IMR-90 (cell line): ENCODE results near the gene CLDN22. TPM values are rescaled to one million over a fixed set of nuclear protein-coding genes. Genes with fewer than 3 reads are reported as not detected.

ENCODE experiments used
- ATAC-seq: fragments of 200-7000 bp; cut with Tn5 transposase; 2 replicates; pipeline ENCODE4 v1.9.1; 2020; ENCODE audit warnings: low read depth, mild to moderate bottlenecking, moderate library complexity
- BruUV-seq: library from RNA; stranded (reverse); fragments of 400-500 nt; replicated peaks from 2 replicates; lab custom pipeline; 2021; lab: Mats Ljungman, UMichigan
- CTCF ChIA-PET: fragments of 300-600 bp; formaldehyde crosslinking; extraction: SDS; loops from one replicate; lab custom pipeline; 2021; ENCODE audit warnings: antibody characterized with exemption; lab: Yijun Ruan, JAX
- POLR2A ChIA-PET: fragments of 300-600 bp; sonication (Branson Sonifier 250); formaldehyde crosslinking; loops from one replicate; lab custom pipeline; 2022; ENCODE audit warnings: antibody characterized with exemption; ENCODE audit not compliant: unreplicated experiment; lab: Charles Lee
- DNase-seq: peaks from one replicate; pipeline ENCODE4 v3.0.0; 2013
- H2AFZ ChIP-seq: replicated peaks from 2 replicates; pipeline ENCODE3; 2013; ENCODE audit warnings: low read length, mild to moderate bottlenecking; ENCODE audit not compliant: poor library complexity
- H2AK5ac ChIP-seq: 2 replicates; pipeline ENCODE4 v1.6.1; 2013; ENCODE audit warnings: low read depth, low read length, inconsistent platforms
- H2AK9ac ChIP-seq: replicated peaks from 2 replicates; pipeline ENCODE3; 2013; ENCODE audit warnings: mild to moderate bottlenecking, low read depth, low read length, moderate library complexity; ENCODE audit not compliant: poor library complexity
- H2BK120ac ChIP-seq: 2 replicates; pipeline ENCODE4 v1.6.1; 2013; ENCODE audit warnings: low read depth, low read length, inconsistent platforms
- H2BK15ac ChIP-seq: 3 replicates; pipeline ENCODE4 v1.6.1; 2013; ENCODE audit warnings: low read depth, low read length, inconsistent platforms
- H2BK20ac ChIP-seq: 2 replicates; pipeline ENCODE4 v1.6.1; 2013; ENCODE audit warnings: low read depth, mild to moderate bottlenecking, inconsistent platforms, low read length, moderate library complexity
- H2BK5ac ChIP-seq: 2 replicates; pipeline ENCODE4 v1.6.1; 2013; ENCODE audit warnings: mild to moderate bottlenecking, low read depth, low read length, inconsistent platforms; ENCODE audit not compliant: poor library complexity, severe bottlenecking
- H3K14ac ChIP-seq: replicated peaks from 2 replicates; pipeline ENCODE4 v1.6.1; 2013; ENCODE audit warnings: low read depth, low read length, inconsistent platforms
- H3K18ac ChIP-seq: 2 replicates; pipeline ENCODE4 v1.6.1; 2013; ENCODE audit warnings: low read depth, low read length, control low read depth
- H3K23ac ChIP-seq: 2 replicates; pipeline ENCODE4 v1.6.1; 2013; ENCODE audit warnings: low read depth, low read length, inconsistent platforms
- H3K27ac ChIP-seq: 2 replicates; pipeline ENCODE4 v1.5.1; 2013; ENCODE audit warnings: mild to moderate bottlenecking, control low read depth, low read length; ENCODE audit not compliant: insufficient read depth
- H3K27me3 ChIP-seq: 2 replicates; pipeline ENCODE4 v1.6.1; 2013; ENCODE audit warnings: low read length; ENCODE audit not compliant: control insufficient read depth, insufficient read depth
- H3K36me3 ChIP-seq: 2 replicates; pipeline ENCODE4 v1.6.1; 2013; ENCODE audit warnings: low read length, mixed read lengths; ENCODE audit not compliant: control insufficient read depth, insufficient read depth
- H3K4ac ChIP-seq: 2 replicates; pipeline ENCODE4 v1.6.1; 2013; ENCODE audit warnings: low read depth, low read length, inconsistent platforms
- H3K4me1 ChIP-seq: 2 replicates; pipeline ENCODE4 v1.6.1; 2013; ENCODE audit warnings: low read length, mixed read lengths; ENCODE audit not compliant: control insufficient read depth, insufficient read depth
- H3K4me2 ChIP-seq: 2 replicates; pipeline ENCODE4 v1.6.1; 2013; ENCODE audit warnings: low read depth, mild to moderate bottlenecking, control low read depth, low read length, moderate library complexity
- H3K4me3 ChIP-seq: 2 replicates; pipeline ENCODE4 v1.5.1; 2013; ENCODE audit warnings: low read depth, mild to moderate bottlenecking, control low read depth, low read length, moderate library complexity; ENCODE audit not compliant: insufficient read depth
- H3K56ac ChIP-seq: 2 replicates; pipeline ENCODE4 v1.6.1; 2013; ENCODE audit warnings: low read length, inconsistent platforms; ENCODE audit not compliant: insufficient read depth; ENCODE audit errors: extremely low read depth
- H3K79me1 ChIP-seq, 2 experiments: 2 replicates each; pipeline ENCODE4 v1.6.1; 2013; ENCODE audit warnings: low read length in 2 of 2, inconsistent platforms in 1 of 2, low read depth in 1 of 2
- H3K9ac ChIP-seq: 2 replicates; pipeline ENCODE4 v1.6.1; 2013; ENCODE audit warnings: low read depth, low read length, control low read depth
- H3K9me1 ChIP-seq: 2 replicates; pipeline ENCODE4 v1.6.1; 2013; ENCODE audit warnings: low read length, inconsistent platforms; ENCODE audit not compliant: insufficient read depth
- H3K9me3 ChIP-seq: 2 replicates; pipeline ENCODE4 v1.6.1; 2013; ENCODE audit warnings: low read length; ENCODE audit not compliant: control insufficient read depth, insufficient read depth
- H4K20me1 ChIP-seq: 2 replicates; pipeline ENCODE4 v1.6.1; 2013; ENCODE audit warnings: low read length, inconsistent platforms; ENCODE audit not compliant: insufficient read depth
- H4K5ac ChIP-seq: 2 replicates; pipeline ENCODE4 v1.6.1; 2013; ENCODE audit warnings: mild to moderate bottlenecking, low read depth, low read length, control low read depth
- H4K8ac ChIP-seq, 2 experiments: 2 replicates each; pipeline ENCODE4 v1.6.1; 2013; ENCODE audit warnings: low read depth in 2 of 2, low read length in 2 of 2, control low read depth in 1 of 2, inconsistent platforms in 1 of 2
- H4K91ac ChIP-seq: 2 replicates; pipeline ENCODE4 v1.6.1; 2013; ENCODE audit warnings: low read depth, low read length, inconsistent platforms; ENCODE audit not compliant: insufficient read depth
- WGBS, 2 experiments: methylation state at CpG; one replicate each; pipeline versions ENCODE4 v1.1.5 to v1.1.7; 2013; ENCODE audit warnings: missing lambda C conversion rate in 2 of 2; ENCODE audit not compliant: insufficient read length in 1 of 2; ENCODE audit errors: extremely low coverage in 2 of 2; 5-methylcytosine and 5-hydroxymethylcytosine counted together
- dilution Hi-C: fragments of 300-500 bp; cut with HindIII; formaldehyde crosslinking; loops from one replicate; pipeline ENCODE4 v1.14.3; 2018; ENCODE audit warnings: low sequenced_read_pairs; ENCODE audit not compliant: unreplicated experiment
- in situ Hi-C: fragments of 300-500 bp; cut with MboI; formaldehyde crosslinking; loops from 3 replicates; pipeline ENCODE4 v1.14.3; 2019; ENCODE audit warnings: low sequenced_read_pairs, inconsistent platforms, mixed read lengths
- intact Hi-C: fragments of 100-400 bp; cut with micrococcal nuclease; formaldehyde crosslinking; loops from 2 replicates; pipeline ENCODE4 v1.10.0; 2022
- polyA plus RNA-seq, 3 experiments: library from polyadenylated mRNA; depleted of rRNA; stranded (reverse); fragments of >200 nt; gene quantifications; 2 replicates each; pipeline ENCODE4 v1.2.3, GENCODE V29; 2012; ENCODE audit warnings: low replicate concordance in 1 of 3
- total RNA-seq: library from RNA; depleted of rRNA; stranded (reverse); fragments of >200 nt; gene quantifications from 2 replicates; pipeline ENCODE4 v1.2.3, GENCODE V29; 2012
- TF ChIP-seq, protein P1 (sequence below): fragments of 150-350 bp; IDR thresholded peaks from 2 replicates; pipeline ENCODE4 v1.6.1; 2016; ENCODE audit warnings: low read depth, mild to moderate bottlenecking, low read length, moderate library complexity, borderline replicate concordance

The CLDN22 gene
- total and polyA plus RNA-seq, 2 of the 4 experiments (the other 2 are of a cell fraction) = not detected

DNA sequence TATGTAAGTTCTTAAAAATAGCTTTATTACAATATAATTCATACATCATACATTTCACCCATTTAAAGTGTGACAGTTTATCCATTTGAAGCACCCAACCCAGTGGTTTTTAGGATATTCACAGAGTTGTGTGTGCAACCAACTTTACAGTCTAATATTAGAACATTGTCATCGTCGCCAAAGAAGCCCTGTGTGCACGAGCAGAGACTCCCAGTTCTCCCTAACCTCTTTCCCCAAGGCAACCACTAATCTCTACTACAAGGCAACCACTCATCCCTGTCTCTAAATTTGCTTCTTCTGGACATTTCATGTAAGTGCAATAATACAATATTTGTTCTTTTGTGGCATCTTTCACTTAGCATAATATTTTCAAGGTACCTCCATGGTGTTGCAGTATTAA, 47.7 kb downstream of the CLDN22 start:
- CTCF ChIA-PET = interaction anchor here (0.6 to 1.1 kb wide), 2 partner anchors 9 to 553 kb away, joined by 3 read pairs; no protein-coding TSS in a partner anchor

More for the DNA sequence above, 47.7 kb downstream of the CLDN22 start:
- no peak overlapping the region for H2AK5ac ChIP-seq
- H3K4me1 ChIP-seq = no peaks in the 10 kb centered on the region
- ATAC-seq (no peak), DNase-seq (no peak)
- no peak overlapping the region for H3K56ac ChIP-seq
- TF ChIP-seq, protein P1, sequence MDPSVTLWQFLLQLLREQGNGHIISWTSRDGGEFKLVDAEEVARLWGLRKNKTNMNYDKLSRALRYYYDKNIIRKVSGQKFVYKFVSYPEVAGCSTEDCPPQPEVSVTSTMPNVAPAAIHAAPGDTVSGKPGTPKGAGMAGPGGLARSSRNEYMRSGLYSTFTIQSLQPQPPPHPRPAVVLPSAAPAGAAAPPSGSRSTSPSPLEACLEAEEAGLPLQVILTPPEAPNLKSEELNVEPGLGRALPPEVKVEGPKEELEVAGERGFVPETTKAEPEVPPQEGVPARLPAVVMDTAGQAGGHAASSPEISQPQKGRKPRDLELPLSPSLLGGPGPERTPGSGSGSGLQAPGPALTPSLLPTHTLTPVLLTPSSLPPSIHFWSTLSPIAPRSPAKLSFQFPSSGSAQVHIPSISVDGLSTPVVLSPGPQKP = no peak
- no peak overlapping the region for H2BK20ac ChIP-seq
- H2BK5ac ChIP-seq = no peak overlapping the region
- no peak overlapping the region for H3K27ac ChIP-seq
- no TSS peak for BruUV-seq
- no peaks in the 10 kb centered on the region for H3K27me3 ChIP-seq
- H3K4ac ChIP-seq = no peak overlapping the region
- H4K8ac ChIP-seq = no peak overlapping the region
- H3K9me3 ChIP-seq = peaks cover 8% of the 10 kb centered on the region
- no peak overlapping the region for H2AFZ ChIP-seq
- no peak overlapping the region for H3K14ac ChIP-seq
- H3K9me1 ChIP-seq = no peaks in the 10 kb centered on the region
- no peak overlapping the region for H2BK120ac ChIP-seq
- no peak overlapping the region for H4K91ac ChIP-seq
- no peak overlapping the region for H3K23ac ChIP-seq
- peaks cover 25% of the 10 kb centered on the region for H3K36me3 ChIP-seq
- no peak overlapping the region for H4K5ac ChIP-seq
- in situ Hi-C loops = loop anchor here (25.0 kb wide), 1 partner anchor 810 kb away; no protein-coding TSS in a partner anchor
- H3K4me2 ChIP-seq = no peak overlapping the region
- dilution Hi-C loops = loop anchor here (25.0 kb wide), 1 partner anchor 360 kb away; the partner anchor contains the start of gene DCTD
- H3K79me1 ChIP-seq = peaks cover 0 to 2% of the 10 kb centered on the region in 2 experiments; a peak in 1 of 4 replicates
- WGBS, 2 experiments = no CpG with 5 or more reads among the region's 3 CpGs
- no peak overlapping the region for H3K4me3 ChIP-seq
- no peak overlapping the region for H2BK15ac ChIP-seq
- H4K20me1 ChIP-seq = no peaks in the 10 kb centered on the region
- H2AK9ac ChIP-seq = no peak overlapping the region
- intact Hi-C loops = no loop called here
- POLR2A ChIA-PET = no interaction called here
- no peak overlapping the region for H3K9ac ChIP-seq
- no peak overlapping the region for H3K18ac ChIP-seq
